Stimulated activated naive CD4-positive, alpha-beta T cell treated with Interleukin-2 at 50 U/mL for 16 hours (primary cell): Measurements from ENCODE around the gene INTS6.

ENCODE experiments used
- DNase-seq: peaks from one replicate; lab custom pipeline; 2025; lab: John Stamatoyannopoulos, UW

The INTS6 gene

DNA sequence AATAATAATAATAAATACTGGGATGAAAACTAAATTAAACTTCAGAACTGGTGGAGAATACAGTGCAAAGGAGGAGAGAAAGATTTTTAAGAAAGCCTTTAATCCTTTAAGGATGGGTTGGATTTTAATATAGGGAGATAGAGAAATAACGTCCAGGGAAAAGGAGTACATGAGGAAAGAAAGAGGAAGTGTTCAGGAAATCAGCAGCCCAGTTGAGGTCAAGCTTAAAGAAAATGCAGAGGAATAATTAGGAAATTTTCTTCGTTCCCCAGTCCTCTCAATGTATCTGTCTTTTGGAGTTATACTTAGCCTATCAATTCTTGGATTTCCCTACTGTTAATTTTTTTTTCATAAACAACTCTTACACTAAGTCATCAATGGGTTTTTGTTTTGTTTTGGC is 47.7 kb downstream of the INTS6 start:
- DNase-seq: no peak

DNA sequence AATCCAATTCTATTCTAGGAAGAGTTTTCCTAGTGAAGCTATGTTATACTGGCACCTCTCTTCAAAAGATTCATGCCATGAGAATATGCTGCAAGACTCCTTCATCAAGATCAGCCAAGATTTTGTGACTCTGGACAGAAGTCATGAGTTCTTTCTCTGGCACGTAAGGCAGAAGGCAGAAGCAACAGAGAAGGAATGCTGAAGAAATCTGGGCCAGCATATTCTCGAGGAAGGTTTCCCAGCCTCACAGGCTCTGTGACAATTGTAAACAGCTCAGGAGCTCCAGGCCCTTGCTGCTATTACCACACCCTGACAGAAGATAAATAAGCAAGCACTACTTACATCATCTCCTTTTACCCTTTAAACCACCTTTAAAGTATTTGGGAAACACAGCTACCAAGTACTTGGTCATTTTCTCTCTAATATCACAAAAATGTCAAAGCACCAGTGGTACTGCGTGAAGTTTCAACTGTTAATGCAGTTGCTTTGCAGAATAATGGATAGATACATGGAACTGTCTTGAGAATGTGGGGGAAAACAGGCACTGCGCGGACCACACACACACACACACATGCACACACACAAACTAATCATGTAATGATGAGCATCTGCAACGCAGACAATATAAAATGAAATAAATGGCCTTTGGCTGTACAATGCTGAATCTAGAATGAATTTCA is 55.4 kb downstream of the INTS6 start:
- no peak for DNase-seq

DNA sequence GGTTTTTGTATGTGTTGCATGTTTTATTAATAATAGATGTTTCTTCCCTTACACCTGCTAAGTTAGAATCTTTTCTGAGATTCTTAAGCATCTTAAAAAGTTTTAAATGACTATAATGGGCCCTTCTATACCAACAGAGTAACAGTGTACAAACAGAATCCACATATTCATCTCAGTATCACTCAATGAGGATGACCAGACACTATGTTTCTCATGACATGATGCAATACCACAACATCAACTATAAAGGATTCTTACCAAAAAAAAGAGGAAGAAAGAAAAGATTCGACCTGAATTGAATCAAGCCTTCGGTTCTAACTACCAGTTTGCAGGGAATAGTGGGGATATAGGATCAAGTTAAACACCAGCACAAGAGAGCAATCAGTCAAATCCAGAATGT is 56.5 kb downstream of the INTS6 start:
- DNase-seq: no peak

DNA sequence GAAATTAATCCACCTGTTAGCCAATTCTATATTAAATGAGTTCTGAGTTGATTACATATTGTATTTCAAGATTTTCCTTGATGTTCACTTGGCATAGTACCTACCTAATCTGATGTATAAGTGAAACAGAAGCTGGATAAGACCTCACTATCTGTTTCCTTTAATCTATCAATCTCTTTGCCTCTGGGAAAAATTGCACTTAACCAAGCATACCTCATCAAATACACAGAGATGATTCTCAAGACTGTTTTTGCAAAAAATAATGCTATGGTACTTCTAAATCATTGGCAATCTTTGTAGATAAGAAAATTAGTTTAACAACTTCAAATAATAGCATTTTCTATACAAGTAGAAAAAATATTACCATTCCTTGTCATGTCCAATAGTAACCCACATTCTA is 58.1 kb downstream of the INTS6 start:
- no peak for DNase-seq

DNA sequence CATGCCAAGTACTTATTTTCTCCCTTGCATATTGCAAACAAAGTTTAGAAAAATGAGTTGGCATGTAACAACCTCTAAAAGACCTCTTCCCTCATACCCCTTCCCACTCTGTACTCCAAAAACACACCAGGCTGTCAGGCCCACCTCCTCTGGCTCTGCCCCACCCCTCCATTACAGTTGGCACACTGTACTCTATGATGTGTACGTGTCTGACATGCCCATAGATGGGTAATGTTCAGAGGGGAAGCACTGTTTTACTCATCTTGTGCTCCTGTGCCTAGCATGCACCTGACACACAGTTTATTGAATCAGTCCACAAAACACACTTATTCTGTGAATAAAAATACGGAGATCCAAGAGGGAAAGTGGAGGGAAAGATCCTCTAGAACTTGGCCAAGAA is 67.7 kb downstream of the INTS6 start:
- DNase-seq: no peak

DNA sequence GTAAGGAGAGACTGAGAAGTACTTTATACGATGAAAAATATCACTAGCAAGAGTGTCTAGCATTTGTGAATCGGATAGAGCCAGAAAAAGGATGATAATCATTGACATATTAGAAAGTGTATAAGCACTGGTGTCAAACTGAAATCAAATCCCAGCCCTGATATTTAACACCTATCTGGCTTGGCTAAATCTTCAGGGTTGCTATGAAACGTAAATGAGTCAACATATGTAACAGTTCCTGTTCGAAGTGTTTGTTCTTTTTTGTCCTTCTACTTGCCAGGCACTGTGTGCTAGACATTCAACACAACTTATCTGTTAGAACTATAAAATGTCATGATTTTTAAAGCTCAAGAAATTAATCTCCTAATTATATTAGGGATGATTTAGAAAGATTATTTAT is 72.6 kb downstream of the INTS6 start:
- DNase-seq: no peak

DNA sequence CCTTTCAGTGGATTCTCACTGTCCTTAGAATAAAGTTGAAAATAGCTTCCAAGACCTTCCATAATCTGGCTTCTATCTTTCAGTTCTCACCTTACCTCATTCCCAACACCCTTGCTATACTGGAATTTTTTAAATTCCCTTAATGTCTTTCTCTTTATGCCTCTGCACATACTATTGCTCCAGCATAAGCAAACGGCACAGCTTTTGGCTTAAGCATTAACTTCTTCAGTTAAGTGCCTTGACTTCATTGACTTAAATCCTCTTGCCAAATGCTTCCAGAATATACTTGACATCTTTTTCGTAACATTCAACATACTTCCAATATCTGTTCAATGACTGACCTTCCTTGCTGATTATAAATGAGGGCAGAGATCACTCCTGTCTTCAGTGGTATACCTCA is 79.4 kb downstream of the INTS6 start:
- no peak for DNase-seq

- DNase-seq: no peak
These were observed 81.0 kb downstream of the INTS6 start for GRCh38 chr13:51371768-51372399.

- no peak for DNase-seq
These were observed 82.0 kb downstream of the INTS6 start for GRCh38 chr13:51370811-51371210.

DNA sequence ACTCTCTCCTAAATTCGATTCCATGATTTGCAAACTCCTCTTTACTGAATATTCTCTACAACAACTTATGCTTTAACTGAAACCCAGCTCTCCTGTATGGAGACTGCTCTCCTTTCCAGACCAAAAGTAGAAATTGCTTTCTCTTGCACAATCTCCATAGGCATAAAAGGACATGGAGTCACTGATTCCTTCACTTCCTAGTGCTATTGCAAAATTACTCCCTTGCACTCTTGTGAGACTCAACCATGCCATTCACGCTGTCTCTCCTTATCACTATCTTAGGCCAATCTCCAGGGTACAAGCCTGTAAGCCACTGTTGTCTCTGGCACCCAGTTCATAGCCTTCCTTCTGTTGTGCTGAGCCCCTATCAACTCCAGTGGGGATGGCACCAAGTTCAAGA is 82.7 kb downstream of the INTS6 start:
- DNase-seq: no peak

DNA sequence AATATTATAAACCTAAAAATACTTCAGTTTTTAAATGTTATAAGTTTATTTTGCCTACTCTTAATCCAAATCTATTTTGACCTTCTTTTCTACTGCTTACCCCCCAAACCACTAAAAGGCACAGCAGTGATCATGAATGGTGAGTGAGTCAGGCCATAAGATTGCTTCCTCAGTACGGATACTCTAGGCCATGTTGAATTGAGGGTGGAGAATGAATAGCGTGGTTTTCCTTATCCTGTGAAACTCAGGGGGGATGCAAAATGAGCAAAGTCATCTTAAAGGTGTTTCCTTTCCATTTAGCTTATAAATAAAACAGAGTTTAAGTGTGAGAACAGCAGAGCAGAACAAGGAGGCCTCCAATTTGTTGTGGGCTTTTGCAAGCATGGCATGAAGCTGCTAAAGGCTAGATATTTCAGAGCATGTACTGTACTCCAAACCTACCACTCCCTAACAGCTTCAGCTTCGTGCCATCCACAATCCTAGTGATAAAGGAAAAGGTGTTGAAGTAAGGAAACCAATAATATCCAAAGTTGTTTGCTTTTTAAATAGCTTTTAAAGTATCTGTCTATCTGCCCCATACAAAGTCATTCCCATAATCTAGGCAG is 88.3 kb downstream of the INTS6 start:
- DNase-seq: no peak

GRCh38 chr13:51363625-51364024 is 89.2 kb downstream of the INTS6 start:
- DNase-seq: no peak

DNA sequence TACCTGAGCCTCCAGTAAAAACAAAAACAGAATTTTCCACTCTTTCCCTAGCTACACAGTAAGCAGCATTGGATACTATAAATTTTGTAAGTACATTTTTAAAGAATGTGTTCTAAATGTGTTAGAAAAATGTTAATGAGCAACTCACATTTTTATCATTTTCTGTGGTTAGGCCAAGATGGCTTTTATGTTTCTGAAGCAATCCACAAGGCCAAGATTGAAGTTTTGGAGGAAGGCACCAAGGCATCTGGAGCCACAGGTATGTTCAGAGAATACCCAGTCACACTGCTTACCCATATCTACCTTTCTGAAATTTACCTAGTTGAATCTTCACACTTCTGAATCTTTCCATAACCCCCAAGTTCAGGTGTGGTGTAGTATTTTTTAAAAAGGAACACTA is 91.7 kb downstream of the INTS6 start:
- DNase-seq: no peak

DNA sequence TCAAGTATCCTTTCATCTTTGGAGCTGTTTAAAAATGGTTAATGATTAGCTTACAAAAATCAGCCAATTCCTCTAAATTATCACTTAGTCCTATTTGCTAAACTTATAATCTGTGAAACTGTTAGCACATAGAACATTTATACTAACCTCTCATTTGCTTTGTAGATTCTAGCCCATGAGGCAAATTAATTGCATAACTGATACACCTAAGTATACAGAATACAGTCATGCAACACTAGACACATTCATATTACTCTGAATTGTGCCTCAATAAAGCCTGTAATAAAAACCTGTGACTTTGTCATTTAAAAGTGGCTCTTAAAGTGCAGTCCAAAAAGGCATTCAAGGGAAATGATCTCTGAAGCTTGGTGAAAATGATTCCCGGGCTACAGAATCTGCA is 92.3 kb downstream of the INTS6 start:
- DNase-seq: no peak

GRCh38 chr13:51359352-51359751 is 93.5 kb downstream of the INTS6 start:
- DNase-seq: no peak

DNA sequence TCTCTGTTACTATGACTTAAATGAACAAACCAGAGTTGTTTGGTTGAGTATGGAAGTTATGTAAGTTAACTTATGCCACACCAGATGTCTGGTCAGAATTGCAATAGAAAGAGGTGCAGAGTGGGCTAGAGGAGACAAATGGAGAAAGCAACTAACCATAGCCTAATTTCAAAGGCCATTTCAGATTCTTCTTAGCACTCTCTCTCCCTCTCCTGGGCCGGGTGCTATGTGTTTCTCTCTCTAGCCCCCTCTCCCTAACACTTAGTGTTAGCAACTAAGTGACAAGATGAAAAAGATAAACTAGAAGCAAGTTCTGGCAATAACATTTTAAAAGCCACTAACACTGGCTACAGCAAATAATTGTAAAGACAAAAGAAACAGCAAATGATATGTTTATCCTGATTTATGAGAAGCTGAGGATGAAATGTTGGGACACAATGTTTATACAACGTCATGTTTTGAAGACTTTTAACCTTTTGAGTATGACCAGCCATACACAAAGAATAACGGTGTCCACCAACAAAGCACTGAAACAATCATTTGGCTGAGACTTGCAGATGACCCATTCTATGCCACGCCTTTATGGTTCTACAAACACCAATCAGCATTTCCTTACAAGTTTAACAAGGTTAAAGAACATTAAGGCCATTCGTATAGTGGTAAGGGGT is 94.8 kb downstream of the INTS6 start:
- DNase-seq: no peak

DNA sequence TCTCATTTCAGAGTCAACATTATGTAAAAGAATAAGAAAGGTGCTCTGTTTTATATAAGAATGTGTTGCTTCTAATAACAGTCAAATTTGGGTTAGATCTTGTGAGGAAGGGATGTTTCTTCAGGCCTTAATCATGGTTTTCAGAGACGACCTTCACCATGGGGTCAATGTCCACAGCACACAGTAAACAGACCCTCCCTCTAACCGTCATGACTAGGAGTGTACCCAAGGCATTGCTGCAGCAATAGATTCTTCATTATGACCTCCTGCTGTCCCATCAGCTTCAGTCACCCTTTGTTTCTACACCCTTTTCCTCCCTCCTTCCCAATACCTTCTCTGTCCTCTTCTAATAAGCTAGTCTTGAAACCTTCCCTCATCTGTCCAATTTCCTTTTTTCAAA is 97.6 kb downstream of the INTS6 start:
- no peak for DNase-seq

DNA sequence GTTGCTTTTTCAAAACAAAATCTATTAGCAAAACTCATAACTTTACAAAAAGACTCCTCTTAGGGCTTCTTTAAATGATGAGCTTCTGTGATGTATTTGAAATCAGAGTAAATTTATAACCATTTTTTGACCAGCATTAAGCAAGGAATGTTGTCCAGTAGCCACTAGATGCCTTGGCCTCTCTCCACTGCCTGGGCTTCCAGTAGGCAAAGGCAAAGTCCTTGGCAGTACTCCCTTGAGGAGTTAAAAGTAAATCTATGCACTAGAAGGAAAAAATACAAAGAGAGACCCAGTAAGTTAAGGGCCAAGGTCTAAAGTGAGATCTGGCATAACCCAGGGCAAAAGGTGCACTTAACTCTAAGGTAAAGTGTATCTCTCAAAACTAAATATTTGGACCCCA is 103.8 kb downstream of the INTS6 start:
- DNase-seq: no peak

DNA sequence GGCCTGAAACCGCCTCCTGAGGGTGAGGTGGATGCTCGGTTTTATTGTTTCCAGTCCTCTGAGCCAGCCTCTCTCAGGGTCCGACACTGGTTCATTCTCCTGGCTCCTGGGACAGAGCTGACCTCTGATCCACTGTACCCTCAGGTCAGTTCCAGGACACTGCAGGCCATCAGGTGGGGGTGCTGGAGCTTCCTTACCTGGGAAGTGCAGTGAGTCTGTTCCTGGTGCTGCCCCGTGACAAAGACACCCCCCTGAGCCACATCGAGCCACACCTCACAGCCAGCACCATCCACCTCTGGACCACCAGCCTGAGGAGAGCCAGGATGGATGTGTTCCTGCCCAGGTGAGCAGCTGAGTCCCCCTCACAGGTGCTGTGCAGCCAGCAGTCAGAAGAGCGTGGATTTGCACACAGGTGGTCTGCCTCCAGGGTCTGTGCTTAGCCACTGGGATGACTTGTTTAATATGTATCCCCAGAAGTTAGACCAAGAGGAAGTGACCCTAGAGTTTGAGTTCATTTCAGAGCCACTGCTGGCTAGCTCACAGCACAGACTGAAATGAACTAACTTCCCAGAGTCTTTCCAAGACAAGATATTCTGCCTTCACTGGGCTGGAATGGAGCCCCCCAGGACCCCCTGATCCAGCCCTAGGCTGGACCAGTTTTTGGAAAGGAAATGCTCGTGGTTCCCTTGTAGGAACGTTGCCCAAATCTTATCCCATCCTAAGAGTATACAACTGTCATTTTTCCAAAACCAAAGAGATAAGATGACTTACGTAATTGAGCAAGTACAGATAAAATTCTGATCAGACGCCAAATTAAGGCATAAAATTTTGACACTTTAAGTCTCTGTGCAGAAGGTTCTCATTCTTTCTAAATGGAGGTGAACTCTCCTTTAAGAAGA is 104.5 kb downstream of the INTS6 start:
- DNase-seq: no peak

DNA sequence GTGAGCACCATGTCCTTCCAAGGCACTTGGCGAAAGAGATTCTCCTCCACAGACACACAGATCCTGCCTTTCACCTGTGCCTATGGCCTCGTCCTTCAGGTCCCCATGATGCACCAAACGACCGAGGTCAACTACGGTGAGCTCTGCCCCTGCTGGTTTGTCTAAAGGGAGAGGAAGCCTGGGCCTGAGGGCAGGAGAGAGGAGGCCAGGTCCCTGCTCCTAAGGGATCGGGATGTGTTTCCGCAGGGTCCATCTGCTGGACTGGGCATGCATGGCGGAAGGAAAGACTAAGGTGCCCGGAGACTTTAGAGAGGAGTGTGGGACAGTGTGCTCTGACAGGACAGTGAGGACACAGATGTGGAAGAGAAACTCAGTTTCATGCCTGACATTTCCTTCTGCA is 105.7 kb downstream of the INTS6 start:
- no peak for DNase-seq

DNA sequence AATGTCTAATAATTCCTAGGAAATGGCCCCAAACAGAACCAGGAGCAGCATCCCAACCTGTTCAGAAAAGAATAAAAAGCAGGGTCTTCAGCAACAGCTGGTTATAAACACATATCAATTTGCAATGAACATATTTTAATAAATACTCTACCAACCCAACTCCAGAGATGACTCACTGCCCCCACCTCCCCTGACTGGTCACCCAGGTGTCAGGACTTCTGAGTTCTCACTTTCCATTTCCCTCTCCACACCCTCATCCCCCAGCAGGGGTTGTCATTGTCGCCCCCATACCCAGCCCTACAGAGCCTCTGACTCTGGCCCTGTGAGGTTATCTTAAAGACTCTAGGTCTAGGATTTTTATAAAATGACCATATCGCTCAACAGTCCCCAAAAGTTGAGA is 106.4 kb downstream of the INTS6 start:
- no peak for DNase-seq

DNA sequence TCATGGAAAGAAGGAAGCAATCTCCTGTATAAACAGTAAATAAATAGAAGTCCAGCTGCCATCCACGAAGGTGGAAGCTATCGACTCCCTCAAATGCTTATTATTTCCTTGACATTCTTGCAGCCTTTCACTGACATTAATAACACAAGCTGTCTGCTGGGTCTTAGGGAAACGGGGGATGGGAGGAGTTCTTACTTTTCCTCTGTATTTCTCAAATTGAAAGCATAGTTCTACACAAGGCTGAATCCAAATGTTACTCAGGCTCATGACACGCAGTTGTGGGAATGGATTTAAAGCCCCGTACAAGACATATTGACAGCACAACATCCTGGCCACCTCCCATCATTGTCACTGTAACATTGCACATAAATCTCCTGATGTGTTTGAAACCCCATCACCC is 109.4 kb downstream of the INTS6 start:
- DNase-seq: no peak
